ENCODE data around the gene SPEG. TPM values are rescaled to one million over a fixed set of nuclear protein-coding genes. Genes with fewer than 3 reads are reported as not detected.

SPEG gene
- total and polyA plus RNA-seq, 2 of the 13 experiments (the other 11 are each of a cell fraction or from before 2014, with no cell fraction given): 0.18 to 0.24 TPM

DNA sequence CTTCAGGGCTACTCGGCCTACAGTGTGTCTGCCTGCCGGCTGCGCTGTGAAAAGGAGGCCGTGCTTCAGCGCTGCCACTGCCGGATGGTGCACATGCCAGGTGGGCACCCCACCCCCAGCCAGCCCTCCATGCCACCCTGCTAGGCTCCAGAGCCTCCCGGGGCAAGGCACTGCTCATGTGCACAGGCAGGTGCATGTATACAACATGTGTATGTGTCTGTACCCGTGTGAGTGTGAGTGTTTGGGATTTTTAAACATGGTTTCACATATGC, 97.7 kb downstream of the SPEG start:
- Histone ChIP-seq H4K20me1 (ENCODE audit: insufficient read depth, low read length) (peaks cover under 1% of the 10 kb centered on the region; the same call in 1 of the 2 replicates), H3K27me3 (ENCODE audit: control insufficient read depth in 1 of 2, insufficient read depth in 2 of 2, low read length in 2 of 2) (peaks cover 18 to 88% of the 10 kb centered on the region in 2 experiments; a peak in 4 of 5 replicates), H3K27ac (ENCODE audit: extremely low read length, insufficient read depth, low read length) (no peak overlapping the region), H3K4me2 (ENCODE audit: low read depth, low read length) (no peak overlapping the region), H3K9ac (ENCODE audit: insufficient read depth, low read depth, low read length) (no peak overlapping the region), H3K4me3 (replicated peaks in 1 of 3; ENCODE audit: insufficient read depth in 1 of 3, low read depth in 2 of 3, low read length in 3 of 3) (no peak overlapping the region), H3K9me3 (ENCODE audit: low read length) (no peaks in the 10 kb centered on the region), H2AFZ (ENCODE audit: low read length) (no peak overlapping the region), H3K79me2 (ENCODE audit: insufficient read depth, low read length) (no peaks in the 10 kb centered on the region), H3K4me1 (ENCODE audit: insufficient read depth, low read length) (peaks cover 11% of the 10 kb centered on the region), H3K36me3 (replicated peaks in 1 of 2; ENCODE audit: control insufficient read depth in 1 of 2, insufficient read depth in 2 of 2, low read length in 2 of 2) (no peaks in the 10 kb centered on the region)
- 27% methylated on average over 5 of the region's 8 CpGs for WGBS (ENCODE audit: low lambda C conversion rate)
- DNase-seq (ENCODE audit: low spot score) (no peak), ATAC-seq (no peak), FAIRE-seq (no peak)
- POLR2A ChIA-PET: no interaction called here
- in situ Hi-C loops (cut with HindIII; ENCODE audit: extremely low pct_ligation_motif_present, low pct_unique_long_range_greater_than_20kb) (loop anchor here (5.0 kb wide), 2 partner anchors 40 to 130 kb away; no protein-coding TSS in a partner anchor), intact Hi-C loops (cut with micrococcal nuclease; ENCODE audit: unreplicated experiment) (loop anchor here (10.0 kb wide), 1 partner anchor 238 kb away; no protein-coding TSS in a partner anchor)
- TF ChIP-seq FOXO1 (CRISPR knock-in tag; IDR thresholded peaks at IDR 0.05) (no peak), ZNF646 (CRISPR knock-in tag; IDR thresholded peaks at IDR 0.05) (no peak), PHF20 (CRISPR knock-in tag; IDR thresholded peaks at IDR 0.05) (no peak), ZNF775 (CRISPR knock-in tag; IDR thresholded peaks at IDR 0.05; ENCODE audit: borderline replicate concordance) (no peak), PRPF4 (IDR thresholded peaks at IDR 0.05; ENCODE audit: low read depth, low read length, poor library complexity, severe bottlenecking) (no peak), ARHGAP35 (CRISPR knock-in tag; IDR thresholded peaks at IDR 0.05; ENCODE audit: borderline replicate concordance) (no peak), ZNF501 (CRISPR knock-in tag; IDR thresholded peaks at IDR 0.05) (no peak), HHEX (CRISPR knock-in tag; IDR thresholded peaks at IDR 0.05) (no peak), RNF2 (conservative IDR thresholded peaks at IDR 0.05; ENCODE audit: low read depth) (no peak)
- TF ChIP-seq, protein P1, sequence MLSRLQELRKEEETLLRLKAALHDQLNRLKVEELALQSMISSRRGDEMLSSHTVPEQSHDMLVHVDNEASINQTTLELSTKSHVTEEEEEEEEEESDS (CRISPR knock-in tag; IDR thresholded peaks at IDR 0.05; ENCODE audit: borderline replicate concordance): no peak
- BruUV-seq (replicated peaks): no TSS peak
- CTCF ChIA-PET (ENCODE audit: low intra/inter-chr PET ratio, low total read pairs): interaction anchor here (5.4 kb wide), 1 partner anchor 36 kb away, joined by 53 read pairs; a partner anchor contains a TSS
